D721Med (cell line): ENCODE measurements around the gene MNAT1.
"Not testable (repeated sequence)": the region's sequence is repeated elsewhere in the genome, so short reads cannot be mapped to it uniquely, and the experiment has no call there.

Experiments used
- DNase-seq: peaks from one replicate; pipeline ENCODE4 v3.0.0; 2011; ENCODE audit warnings: low spot score; ENCODE audit not compliant: insufficient read length
- FAIRE-seq: peaks from 2 replicates; lab custom pipeline; 2011; peaks lifted over from hg19 to GRCh38; lab: Jason Lieb, UNC
- CTCF ChIP-seq: IDR thresholded peaks from 2 replicates; pipeline ENCODE4 v1.5.1; 2012; ENCODE audit warnings: mild to moderate bottlenecking, control low read depth; ENCODE audit not compliant: insufficient read depth; ENCODE audit errors: missing control alignments

Gene MNAT1

GRCh38 chr14:60768602-60769001, 34.0 kb downstream of the MNAT1 start:
- no peak for FAIRE-seq
- DNase-seq, result no peak
- TF ChIP-seq CTCF, result no peak

- DNase-seq, result no peak
- TF ChIP-seq CTCF, result no peak
- FAIRE-seq, result no peak
Measured at GRCh38 chr14:60771117-60771516, 36.6 kb downstream of the MNAT1 start.

- no peak for DNase-seq
- TF ChIP-seq CTCF, result no peak
- FAIRE-seq, result no peak
Measured at GRCh38 chr14:60773558-60773957, 39.0 kb downstream of the MNAT1 start.

- DNase-seq, result no peak
- no peak for TF ChIP-seq CTCF
- FAIRE-seq, result no peak
Measured at GRCh38 chr14:60775296-60775695, 40.7 kb downstream of the MNAT1 start.

- DNase-seq (no peak), FAIRE-seq (no peak)
- no peak for TF ChIP-seq CTCF
Measured at GRCh38 chr14:60777856-60778578, 43.5 kb downstream of the MNAT1 start.

- DNase-seq, result not testable (repeated sequence)
- peak; percentile 85 for FAIRE-seq
Measured at GRCh38 chr14:60779745-60780514, 45.4 kb downstream of the MNAT1 start.

GRCh38 chr14:60780558-60780957, 46.0 kb downstream of the MNAT1 start:
- not testable (repeated sequence) for FAIRE-seq, DNase-seq

- FAIRE-seq (no peak), DNase-seq (no peak)
- TF ChIP-seq CTCF, result no peak
Measured at GRCh38 chr14:60786905-60787304, 52.3 kb downstream of the MNAT1 start.
